GM18861 (cell line): ENCODE results near the gene PCDHGC3.
"Not testable (repeated sequence)": the region's sequence is repeated elsewhere in the genome, so short reads cannot be mapped to it uniquely, and the experiment has no call there.

ENCODE experiments used
- ATAC-seq: cut with Tn5 transposase; IDR thresholded peaks from one replicate; pipeline ENCODE4 v1.9.1; 2021; ENCODE audit not compliant: unreplicated experiment

Gene PCDHGC3

DNA sequence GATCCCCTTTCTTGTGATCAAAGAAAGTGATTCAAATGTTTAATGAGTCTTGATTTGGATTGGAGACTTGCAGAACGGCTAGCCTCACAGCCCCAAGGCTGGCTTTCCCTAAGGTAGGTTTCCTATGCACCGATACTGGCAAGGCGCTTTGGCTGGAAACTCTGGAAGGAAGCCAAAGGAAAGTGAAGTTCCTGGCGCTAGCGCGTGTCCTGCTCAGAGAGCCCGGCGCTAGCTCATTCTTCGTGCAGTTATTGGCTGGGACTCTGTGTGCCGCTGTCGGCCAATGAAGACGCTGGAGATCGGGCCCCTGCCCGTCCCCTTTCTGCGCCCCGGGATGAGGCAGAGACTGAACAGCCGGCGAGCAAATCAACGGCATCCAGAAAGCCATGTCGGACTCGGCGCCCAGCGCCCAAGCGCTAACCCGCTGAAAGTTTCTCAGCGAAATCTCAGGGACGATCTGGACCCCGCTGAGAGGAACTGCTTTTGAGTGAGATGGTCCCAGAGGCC is at the start of gene PCDHGC3:
PCDHGC3 (plus strand) TSS at position 342 of the 507 bp plus-strand sequence; CDS start at position 493, 151 bp downstream.
- peak; percentile 99 for ATAC-seq

DNA sequence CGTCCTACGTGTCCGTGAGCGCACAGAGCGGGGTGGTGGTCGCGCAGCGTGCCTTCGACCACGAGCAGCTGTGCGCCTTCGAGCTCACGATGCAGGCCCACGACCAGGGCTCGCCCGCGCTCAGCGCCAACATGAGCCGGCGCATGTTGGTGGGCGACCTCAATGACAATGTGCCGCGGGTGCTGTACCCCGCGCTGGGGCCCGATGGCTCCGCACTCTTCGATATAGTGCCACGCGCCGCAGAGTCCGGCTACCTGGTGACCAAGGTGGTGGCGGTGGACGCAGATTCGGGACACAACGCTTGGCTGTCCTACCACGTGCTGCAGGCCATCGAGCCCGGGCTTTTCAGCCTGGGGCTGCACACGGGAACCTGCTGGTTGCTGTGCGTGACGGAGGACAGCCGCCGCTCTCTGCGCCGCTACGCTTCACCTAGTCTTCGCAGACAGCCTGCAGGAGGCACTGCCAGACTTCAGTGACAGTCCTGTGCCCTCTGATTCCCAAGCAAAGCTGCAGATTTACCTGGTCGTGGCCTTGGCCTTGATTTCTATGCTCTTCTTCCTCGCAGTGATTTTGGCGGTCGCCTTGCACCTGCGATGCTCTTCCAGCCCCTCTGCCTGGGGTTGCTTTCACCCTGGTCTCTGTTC is 47.9 kb upstream of the PCDHGC3 start:
- no peak for ATAC-seq

DNA sequence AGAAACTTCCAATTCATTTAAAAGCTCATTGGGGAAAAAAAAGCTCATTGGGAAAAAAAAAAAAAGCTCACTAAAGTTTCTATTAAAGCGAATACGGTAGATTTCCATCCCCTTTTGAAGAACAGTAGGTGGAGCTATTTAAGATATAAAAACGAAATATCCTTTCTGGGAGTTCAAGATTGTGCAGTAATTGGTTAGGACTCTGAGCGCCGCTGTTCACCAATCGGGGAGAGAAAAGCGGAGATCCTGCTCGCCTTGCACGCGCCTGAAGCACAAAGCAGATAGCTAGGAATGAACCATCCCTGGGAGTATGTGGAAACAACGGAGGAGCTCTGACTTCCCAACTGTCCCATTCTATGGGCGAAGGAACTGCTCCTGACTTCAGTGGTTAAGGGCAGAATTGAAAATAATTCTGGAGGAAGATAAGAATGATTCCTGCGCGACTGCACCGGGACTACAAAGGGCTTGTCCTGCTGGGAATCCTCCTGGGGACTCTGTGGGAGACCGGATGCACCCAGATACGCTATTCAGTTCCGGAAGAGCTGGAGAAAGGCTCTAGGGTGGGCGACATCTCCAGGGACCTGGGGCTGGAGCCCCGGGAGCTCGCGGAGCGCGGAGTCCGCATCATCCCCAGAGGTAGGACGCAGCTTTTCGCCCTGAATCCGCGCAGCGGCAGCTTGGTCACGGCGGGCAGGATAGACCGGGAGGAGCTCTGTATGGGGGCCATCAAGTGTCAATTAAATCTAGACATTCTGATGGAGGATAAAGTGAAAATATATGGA is 45.2 kb upstream of the PCDHGC3 start, which contains the start of gene PCDHGA12:
PCDHGA12 (plus strand) TSS at position 176 of the 782 bp plus-strand sequence; CDS start at position 429, 253 bp downstream.
- peak; percentile 74 for ATAC-seq

DNA sequence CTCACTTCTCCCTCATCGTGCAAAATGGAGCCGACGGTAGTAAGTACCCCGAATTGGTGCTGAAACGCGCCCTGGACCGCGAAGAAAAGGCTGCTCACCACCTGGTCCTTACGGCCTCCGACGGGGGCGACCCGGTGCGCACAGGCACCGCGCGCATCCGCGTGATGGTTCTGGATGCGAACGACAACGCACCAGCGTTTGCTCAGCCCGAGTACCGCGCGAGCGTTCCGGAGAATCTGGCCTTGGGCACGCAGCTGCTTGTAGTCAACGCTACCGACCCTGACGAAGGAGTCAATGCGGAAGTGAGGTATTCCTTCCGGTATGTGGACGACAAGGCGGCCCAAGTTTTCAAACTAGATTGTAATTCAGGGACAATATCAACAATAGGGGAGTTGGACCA is 44.5 kb upstream of the PCDHGC3 start:
- ATAC-seq: no peak

DNA sequence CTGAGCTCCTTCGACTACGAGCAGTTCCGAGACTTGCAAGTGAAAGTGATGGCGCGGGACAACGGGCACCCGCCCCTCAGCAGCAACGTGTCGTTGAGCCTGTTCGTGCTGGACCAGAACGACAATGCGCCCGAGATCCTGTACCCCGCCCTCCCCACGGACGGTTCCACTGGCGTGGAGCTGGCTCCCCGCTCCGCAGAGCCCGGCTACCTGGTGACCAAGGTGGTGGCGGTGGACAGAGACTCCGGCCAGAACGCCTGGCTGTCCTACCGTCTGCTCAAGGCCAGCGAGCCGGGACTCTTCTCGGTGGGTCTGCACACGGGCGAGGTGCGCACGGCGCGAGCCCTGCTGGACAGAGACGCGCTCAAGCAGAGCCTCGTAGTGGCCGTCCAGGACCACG is 43.5 kb upstream of the PCDHGC3 start:
- ATAC-seq: not testable (repeated sequence)

DNA sequence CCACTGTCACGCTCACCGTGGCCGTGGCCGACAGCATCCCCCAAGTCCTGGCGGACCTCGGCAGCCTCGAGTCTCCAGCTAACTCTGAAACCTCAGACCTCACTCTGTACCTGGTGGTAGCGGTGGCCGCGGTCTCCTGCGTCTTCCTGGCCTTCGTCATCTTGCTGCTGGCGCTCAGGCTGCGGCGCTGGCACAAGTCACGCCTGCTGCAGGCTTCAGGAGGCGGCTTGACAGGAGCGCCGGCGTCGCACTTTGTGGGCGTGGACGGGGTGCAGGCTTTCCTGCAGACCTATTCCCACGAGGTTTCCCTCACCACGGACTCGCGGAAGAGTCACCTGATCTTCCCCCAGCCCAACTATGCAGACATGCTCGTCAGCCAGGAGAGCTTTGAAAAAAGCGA is 43.0 kb upstream of the PCDHGC3 start:
- not testable (repeated sequence) for ATAC-seq

DNA sequence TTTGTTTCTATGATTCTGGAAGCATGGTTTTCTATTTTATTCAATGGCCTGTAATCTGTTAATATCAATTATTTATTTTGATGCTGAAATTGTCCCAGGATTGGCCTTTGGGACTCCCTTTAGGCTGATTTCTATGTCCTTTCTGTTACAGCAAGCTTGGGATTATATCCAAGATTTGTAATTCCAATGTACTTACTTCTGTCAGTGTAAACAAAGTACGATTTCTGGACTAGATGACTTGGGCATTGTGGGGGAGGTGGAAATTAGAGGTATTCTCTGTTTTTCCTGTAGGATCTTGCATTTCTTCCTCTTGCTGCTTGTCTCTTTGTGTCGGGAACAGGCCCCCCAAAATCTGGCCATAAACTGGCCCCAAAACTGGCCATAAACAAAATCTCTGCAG is 41.8 kb upstream of the PCDHGC3 start:
- no peak for ATAC-seq

DNA sequence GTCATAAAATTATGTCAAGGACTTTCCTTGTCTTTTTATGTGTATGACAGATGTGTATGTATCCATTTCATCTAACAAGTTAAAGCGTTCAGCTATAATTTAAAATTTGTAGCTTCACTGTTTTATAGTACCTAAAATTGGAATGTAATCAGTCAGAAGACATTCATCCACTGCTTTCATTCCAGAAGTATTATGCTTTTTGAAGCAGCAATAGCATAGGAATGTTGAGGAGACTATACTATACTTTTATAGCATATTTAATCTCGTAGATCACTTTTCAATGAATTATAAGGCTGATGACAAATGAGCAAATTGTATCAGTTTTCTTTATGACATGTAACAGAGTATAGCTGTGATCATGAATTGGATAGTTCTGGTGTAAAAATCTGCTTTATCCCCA is 38.5 kb upstream of the PCDHGC3 start:
- no peak for ATAC-seq

DNA sequence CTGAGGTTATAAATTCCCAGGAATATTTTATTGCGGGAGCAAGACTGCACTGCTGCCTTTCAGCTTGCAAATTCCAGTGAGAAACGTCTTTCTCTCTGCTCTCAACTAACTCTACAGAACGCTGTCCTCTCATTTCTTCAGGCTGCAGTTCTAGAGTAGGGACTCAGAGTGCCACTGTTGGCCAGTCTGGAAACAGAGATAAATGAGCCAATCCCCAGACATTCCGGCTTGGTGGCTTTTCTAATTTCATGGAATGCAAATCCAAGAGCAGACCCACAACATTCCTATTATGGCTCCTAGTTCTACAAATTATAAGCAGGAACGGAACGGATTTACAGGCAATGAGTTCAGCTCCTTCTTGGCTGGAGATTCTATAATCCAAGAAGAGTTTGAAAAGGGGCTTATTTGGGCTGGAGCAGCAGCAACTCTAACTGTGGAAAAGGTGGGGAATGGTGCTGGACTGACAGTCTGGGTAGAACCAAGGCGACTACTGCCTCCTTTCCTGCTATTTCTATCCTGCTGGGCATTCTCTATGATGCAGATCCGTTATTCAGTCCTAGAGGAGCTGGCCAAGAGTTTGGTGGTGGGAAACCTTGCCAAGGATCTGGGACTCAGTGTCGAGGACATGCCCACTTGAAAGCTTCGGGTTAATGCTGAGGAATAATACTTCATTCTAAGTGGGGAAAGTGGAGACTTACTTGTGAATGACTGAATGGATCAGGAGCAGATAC is 36.2 kb upstream of the PCDHGC3 start:
- ATAC-seq: no peak

DNA sequence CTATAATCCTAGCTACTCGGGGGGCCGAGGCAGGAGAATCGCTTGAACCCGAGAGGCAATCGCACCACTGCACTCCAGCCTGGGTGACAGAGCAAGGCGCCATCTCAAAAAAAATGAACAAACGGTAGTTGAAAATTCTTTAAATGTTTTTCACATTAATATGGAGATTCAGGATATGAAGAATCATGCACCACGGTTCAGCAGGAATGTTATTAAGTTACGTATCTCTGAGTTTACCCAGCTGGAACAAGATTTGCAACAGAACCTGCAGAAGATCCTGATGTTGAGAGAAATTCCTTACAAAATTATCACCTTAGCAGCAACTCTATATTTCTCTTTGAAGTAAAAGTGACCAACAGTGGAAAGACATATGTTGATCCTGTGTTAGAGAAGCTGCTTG is 35.4 kb upstream of the PCDHGC3 start:
- no peak for ATAC-seq

DNA sequence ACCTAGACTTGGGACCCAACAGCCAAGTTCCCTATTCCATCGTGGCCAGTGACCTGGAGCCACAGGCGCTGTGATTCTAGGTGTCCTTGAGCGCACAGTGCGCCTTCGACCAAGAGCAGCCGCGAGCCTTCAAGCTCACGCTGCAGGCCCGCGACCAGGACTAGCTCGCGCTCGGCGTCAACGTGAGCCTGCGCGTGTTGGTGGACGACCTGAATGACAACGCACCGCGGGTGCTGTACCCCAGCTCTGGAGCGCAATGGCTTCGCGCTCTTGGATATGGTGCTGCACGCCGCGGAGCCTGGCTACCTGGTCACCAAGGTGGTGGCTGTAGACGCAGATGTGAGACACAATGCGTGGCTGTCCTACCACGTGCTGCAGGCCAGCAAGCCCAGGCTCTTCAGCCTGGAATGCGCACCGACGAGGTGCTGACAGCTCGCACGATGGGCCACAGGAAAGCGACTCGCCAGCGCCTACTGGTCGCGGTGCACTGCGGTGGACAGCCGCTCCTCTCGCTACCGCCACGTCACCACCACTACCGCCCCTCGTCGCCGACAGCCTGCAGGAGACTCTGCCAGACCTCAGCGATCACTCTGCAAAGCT is 34.1 kb upstream of the PCDHGC3 start:
- no peak for ATAC-seq

DNA sequence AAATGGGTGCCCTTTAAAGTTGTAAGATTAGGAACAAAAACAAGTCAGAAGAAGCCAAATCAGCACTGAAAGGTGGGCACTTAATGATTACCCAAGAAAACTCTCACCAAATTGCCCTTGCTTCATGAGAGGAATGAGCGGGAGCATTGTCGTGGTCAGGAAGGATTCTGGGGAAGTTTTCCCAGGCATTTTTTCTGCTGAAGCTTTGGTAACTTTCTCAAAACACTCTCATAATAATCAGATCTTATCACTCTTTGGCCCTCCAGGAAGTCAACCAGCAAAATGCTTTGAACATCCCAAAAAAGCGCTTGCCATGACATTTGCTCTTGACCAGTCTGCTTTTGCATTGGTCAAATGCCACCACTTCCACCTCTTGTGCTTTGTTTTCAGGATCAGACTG is 10.4 kb upstream of the PCDHGC3 start:
- ATAC-seq: no peak

DNA sequence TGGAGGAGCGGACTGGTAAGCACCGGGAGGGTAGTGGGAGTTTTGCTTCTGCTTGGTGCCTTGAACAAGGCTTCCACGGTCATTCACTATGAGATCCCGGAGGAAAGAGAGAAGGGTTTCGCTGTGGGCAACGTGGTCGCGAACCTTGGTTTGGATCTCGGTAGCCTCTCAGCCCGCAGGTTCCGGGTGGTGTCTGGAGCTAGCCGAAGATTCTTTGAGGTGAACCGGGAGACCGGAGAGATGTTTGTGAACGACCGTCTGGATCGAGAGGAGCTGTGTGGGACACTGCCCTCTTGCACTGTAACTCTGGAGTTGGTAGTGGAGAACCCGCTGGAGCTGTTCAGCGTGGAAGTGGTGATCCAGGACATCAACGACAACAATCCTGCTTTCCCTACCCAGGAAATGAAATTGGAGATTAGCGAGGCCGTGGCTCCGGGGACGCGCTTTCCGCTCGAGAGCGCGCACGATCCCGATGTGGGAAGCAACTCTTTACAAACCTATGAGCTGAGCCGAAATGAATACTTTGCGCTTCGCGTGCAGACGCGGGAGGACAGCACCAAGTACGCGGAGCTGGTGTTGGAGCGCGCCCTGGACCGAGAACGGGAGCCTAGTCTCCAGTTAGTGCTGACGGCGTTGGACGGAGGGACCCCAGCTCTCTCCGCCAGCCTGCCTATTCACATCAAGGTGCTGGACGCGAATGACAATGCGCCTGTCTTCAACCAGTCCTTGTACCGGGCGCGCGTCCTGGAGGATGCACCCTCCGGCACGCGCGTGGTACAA is 556 bp downstream of the PCDHGC3 start:
- no peak for ATAC-seq

DNA sequence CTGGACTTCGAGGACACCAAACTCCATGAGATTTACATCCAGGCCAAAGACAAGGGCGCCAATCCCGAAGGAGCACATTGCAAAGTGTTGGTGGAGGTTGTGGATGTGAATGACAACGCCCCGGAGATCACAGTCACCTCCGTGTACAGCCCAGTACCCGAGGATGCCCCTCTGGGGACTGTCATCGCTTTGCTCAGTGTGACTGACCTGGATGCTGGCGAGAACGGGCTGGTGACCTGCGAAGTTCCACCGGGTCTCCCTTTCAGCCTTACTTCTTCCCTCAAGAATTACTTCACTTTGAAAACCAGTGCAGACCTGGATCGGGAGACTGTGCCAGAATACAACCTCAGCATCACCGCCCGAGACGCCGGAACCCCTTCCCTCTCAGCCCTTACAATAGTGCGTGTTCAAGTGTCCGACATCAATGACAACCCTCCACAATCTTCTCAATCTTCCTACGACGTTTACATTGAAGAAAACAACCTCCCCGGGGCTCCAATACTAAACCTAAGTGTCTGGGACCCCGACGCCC is 1.3 kb downstream of the PCDHGC3 start:
- no peak for ATAC-seq

DNA sequence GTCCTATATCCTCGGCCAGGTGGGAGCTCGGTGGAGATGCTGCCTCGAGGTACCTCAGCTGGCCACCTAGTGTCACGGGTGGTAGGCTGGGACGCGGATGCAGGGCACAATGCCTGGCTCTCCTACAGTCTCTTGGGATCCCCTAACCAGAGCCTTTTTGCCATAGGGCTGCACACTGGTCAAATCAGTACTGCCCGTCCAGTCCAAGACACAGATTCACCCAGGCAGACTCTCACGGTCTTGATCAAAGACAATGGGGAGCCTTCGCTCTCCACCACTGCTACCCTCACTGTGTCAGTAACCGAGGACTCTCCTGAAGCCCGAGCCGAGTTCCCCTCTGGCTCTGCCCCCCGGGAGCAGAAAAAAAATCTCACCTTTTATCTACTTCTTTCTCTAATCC is 2.0 kb downstream of the PCDHGC3 start:
- ATAC-seq: no peak

DNA sequence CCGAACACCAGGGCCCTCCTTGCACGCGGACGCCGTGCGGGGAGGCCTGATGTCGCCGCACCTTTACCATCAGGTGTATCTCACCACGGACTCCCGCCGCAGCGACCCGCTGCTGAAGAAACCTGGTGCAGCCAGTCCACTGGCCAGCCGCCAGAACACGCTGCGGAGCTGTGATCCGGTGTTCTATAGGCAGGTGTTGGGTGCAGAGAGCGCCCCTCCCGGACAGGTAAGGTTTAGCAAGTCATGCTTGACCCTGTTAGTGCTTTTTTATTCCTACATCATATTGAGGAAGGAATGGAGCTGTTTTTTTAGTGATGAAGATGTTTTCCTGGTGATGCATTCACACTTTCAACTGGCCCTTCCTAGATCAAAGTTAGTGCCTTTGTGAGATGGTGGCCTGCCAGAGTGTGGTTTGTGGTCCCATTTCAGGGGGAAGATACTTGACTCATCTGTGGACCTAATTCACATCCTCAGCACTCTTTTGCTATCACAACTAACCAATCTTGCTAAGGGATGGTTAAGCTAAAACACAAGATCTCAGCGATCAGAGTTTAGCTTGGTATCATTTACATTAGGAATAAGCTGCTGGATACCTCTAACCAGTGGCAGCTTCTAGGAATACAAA is 2.7 kb downstream of the PCDHGC3 start:
- no peak for ATAC-seq

DNA sequence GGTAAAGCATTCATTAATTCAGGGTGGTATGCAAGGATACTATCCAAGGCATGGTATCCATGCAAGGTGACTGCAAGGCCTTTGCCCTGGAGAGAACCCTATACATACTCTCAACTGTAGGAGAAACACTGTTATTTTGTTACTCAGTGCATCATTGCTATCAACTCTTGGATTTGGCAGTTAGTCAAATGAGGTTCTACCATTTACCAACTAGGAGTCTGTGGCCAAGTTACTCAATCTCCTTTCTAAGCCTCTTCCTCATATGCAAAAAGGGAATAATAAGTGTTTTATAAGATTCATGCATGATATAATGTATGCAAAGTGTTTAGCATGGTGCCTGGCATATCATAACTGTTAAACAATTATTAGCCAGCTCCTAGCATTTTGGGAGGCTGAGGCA is 4.0 kb downstream of the PCDHGC3 start:
- ATAC-seq: no peak

DNA sequence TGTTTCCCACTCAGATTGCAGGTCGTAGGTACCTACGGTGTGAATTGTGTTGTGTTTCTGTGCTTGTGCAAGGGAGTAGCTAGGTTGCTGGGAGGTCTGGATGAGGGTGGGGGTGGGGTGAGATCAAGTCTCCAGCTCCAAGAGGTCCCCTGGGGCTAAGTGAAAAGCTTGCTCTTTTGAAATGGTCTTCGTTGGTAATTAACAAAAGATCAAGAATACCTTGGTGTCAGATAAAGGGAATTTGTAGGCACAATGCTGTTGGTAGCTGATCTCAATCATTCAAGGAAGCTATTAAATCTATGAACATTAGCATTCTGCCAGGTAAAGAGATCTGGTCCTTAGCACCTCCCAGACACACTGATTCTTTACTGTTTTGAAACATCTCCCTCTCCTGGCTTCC is 8.1 kb downstream of the PCDHGC3 start:
- ATAC-seq: no peak

DNA sequence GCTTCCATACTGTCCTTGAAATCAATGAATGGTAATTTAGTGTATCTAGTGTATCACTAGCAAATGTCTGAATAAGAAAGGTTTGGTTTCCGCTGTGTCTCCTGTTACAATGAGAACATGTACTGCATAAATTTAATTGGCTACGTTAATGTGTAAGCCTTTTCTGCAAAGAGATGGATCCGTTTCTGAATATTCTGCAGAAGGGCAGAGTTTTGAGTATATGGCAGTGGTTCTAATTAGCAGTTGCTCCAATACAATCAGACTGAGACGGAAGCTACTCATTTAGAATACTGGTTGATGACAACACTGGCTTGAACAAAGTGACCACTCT is 8.5 kb downstream of the PCDHGC3 start:
- ATAC-seq: no peak
